A673 (cell line): Measurements from ENCODE around the gene TENM3.

Experiments used
- CTCF ChIP-seq: fragments of 300-800, 200-600 bp; sonication (generic); conservative IDR thresholded peaks from 2 replicates; pipeline ENCODE4 v1.5.1; 2017; ENCODE audit warnings: low read depth, mild to moderate bottlenecking, antibody characterized with exemption, low read length, moderate library complexity, mixed read lengths
- EZH2 ChIP-seq: fragments of 200-600 bp; sonication (generic); IDR thresholded peaks from 2 replicates; pipeline ENCODE4 v1.6.1; 2017; ENCODE audit warnings: borderline replicate concordance, low read depth, mild to moderate bottlenecking, mixed read lengths, antibody characterized with exemption, low read length; ENCODE audit not compliant: poor library complexity, severe bottlenecking

GRCh38 chr4:182835006-182835740, 592.0 kb downstream of the TENM3 start:
- TF ChIP-seq CTCF (0 out of 2 replicates have a peak, but pooled peaks have one; percentile 20), EZH2 (no peak)
